Lung (tissue), 12 donors: ENCODE data around the gene RPGRIP1L. TPM values are rescaled to one million over a fixed set of nuclear protein-coding genes. Genes with fewer than 3 reads are reported as not detected.

ENCODE experiments used
- ATAC-seq: fragments of 200-7000 bp; cut with Tn5 transposase; one replicate; pipeline ENCODE4 v1.9.1; 2020; ENCODE audit warnings: moderate number of reproducible peaks; ENCODE audit not compliant: insufficient read depth, low FRiP score
- DNase-seq, 3 donors: peaks; one replicate each; pipeline ENCODE4 v3.0.0-alpha.2; 2013 to 2017
- H3K27ac ChIP-seq, 2 donors: one replicate each; pipeline ENCODE4 v1.5.1; 2013; ENCODE audit warnings: mild to moderate bottlenecking in 2 of 2, moderate library complexity in 2 of 2, control low read depth in 1 of 2, inconsistent platforms in 1 of 2, low read depth in 1 of 2, low read length in 1 of 2
- H3K27me3 ChIP-seq, 3 donors: one replicate each; pipeline ENCODE4 v1.5.1; 2013; ENCODE audit warnings: low read length in 2 of 3; ENCODE audit not compliant: control insufficient read depth in 3 of 3, insufficient read depth in 3 of 3
- H3K36me3 ChIP-seq, 4 donors: one replicate each; pipeline ENCODE4 v1.5.1; 2013; ENCODE audit warnings: low read length in 4 of 4, mild to moderate bottlenecking in 1 of 4, moderate library complexity in 1 of 4; ENCODE audit not compliant: control insufficient read depth in 4 of 4, insufficient read depth in 4 of 4
- H3K4me1 ChIP-seq, 5 donors: one replicate each; pipeline ENCODE4 v1.5.1; 2013; ENCODE audit warnings: low read length in 5 of 5, mild to moderate bottlenecking in 2 of 5, moderate library complexity in 1 of 5; ENCODE audit not compliant: control insufficient read depth in 5 of 5, insufficient read depth in 5 of 5
- H3K4me3 ChIP-seq: one replicate; pipeline ENCODE4 v1.5.1; 2013; ENCODE audit warnings: mild to moderate bottlenecking, control low read depth, moderate library complexity
- H3K9ac ChIP-seq, 2 donors: one replicate each; pipeline ENCODE4 v1.5.1; 2013; ENCODE audit warnings: low read length in 2 of 2, control low read depth in 1 of 2; ENCODE audit not compliant: insufficient read depth in 1 of 2
- H3K9me3 ChIP-seq, 4 donors: one replicate each; pipeline ENCODE4 v1.5.1; 2013; ENCODE audit warnings: low read length in 3 of 4, mild to moderate bottlenecking in 1 of 4, moderate library complexity in 1 of 4; ENCODE audit not compliant: control insufficient read depth in 4 of 4, insufficient read depth in 3 of 4
- WGBS, 2 donors: extraction: QIAGEN DNeasy Blood & Tissue Kit; methylation state at CpG; one replicate each; pipeline ENCODE4 v1.1.7; 2013; 5-methylcytosine and 5-hydroxymethylcytosine counted together
- polyA plus RNA-seq, 2 donors: library from polyadenylated mRNA; stranded (reverse); fragments of 200-250 nt; gene quantifications; one replicate each; pipeline ENCODE4 v1.2.1, GENCODE V29; 2013
- total RNA-seq, 2 donors: library from RNA; depleted of rRNA in 1 of 2; stranded (reverse); fragments of >200 nt in 1 of 2; gene quantifications; one replicate each; pipeline ENCODE4 v1.2.1, GENCODE V29; 2014 to 2021
- TF ChIP-seq, protein P1 (sequence below): IDR thresholded peaks from 2 replicates; pipeline ENCODE4 v1.5.1; 2012; ENCODE audit warnings: mild to moderate bottlenecking; ENCODE audit errors: control extremely low read depth, extremely low read depth
- donor health status: control.
- donor health status: control.
- donor health status: Bipolar disorder and iron deficiency.
- donor health status: healthy.
- donor health status: DM: yes; HTN: yes; CAD: no.

RPGRIP1L gene
- total and polyA plus RNA-seq, 4 donors: 2.2 to 17.9 (median 6.2) TPM

DNA sequence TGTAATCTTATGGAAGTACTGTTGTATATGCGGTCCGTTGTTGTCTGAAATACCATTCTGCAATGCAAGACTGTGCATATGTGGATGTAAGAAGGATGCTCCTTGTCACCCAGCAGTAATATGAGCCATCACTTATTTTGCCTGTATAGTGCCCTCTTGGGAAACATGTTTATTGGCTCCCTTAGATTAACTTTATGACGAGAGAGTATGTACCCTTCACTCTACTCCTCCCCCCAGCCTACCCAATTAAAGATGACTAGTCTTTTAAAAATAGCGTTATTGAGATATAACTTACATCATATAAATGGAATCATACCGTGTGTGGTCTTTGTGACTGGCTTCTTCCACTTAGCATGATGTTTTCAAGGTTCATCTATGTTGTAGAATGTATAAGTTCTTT is 33.9 kb upstream of the RPGRIP1L start:
- Histone ChIP-seq H3K9ac (no peak overlapping the region), H3K27me3 (no peaks in the 10 kb centered on the region), H3K36me3 (no peaks in the 10 kb centered on the region), H3K9me3 (no peaks in the 10 kb centered on the region), H3K4me1 (peaks cover 0 to 21% (median 0%) of the 10 kb centered on the region in 5 donors), H3K27ac (no peak overlapping the region), H3K4me3 (no peak overlapping the region)
- DNase-seq: no peak
- WGBS, 2 donors: 96 to 99% methylated on average over 5 of the region's 5 CpGs
- no peak for ATAC-seq
- TF ChIP-seq, protein P1, sequence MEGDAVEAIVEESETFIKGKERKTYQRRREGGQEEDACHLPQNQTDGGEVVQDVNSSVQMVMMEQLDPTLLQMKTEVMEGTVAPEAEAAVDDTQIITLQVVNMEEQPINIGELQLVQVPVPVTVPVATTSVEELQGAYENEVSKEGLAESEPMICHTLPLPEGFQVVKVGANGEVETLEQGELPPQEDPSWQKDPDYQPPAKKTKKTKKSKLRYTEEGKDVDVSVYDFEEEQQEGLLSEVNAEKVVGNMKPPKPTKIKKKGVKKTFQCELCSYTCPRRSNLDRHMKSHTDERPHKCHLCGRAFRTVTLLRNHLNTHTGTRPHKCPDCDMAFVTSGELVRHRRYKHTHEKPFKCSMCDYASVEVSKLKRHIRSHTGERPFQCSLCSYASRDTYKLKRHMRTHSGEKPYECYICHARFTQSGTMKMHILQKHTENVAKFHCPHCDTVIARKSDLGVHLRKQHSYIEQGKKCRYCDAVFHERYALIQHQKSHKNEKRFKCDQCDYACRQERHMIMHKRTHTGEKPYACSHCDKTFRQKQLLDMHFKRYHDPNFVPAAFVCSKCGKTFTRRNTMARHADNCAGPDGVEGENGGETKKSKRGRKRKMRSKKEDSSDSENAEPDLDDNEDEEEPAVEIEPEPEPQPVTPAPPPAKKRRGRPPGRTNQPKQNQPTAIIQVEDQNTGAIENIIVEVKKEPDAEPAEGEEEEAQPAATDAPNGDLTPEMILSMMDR: no peak

- TF ChIP-seq, protein P1: no peak
- ATAC-seq: no peak
- no peaks in the 10 kb centered on the region for H3K36me3 ChIP-seq
Observed at GRCh38 chr16:53736297-53736696, 32.6 kb upstream of the RPGRIP1L start.

DNA sequence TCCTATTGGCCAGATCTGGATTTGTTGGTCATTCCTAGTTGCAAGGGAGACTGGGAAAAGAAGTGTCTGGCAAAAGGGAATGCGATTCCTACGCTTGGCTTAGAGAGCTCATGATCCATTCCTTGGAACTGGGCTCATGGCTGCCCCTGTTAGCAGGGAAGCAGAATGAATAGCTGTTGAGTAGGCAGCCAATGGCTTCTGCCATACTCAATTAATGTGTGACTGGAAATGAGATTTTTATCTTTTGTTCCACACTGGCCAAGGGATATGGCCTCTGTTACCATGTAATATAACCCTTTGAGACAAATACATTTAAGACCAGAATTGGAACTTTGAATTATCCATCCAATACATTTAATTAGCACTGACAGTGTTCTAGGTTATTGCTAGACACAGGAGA is 31.2 kb upstream of the RPGRIP1L start:
- TF ChIP-seq, protein P1: no peak
- 96 to 98% methylated on average over 2 of the region's 2 CpGs for WGBS, 2 donors
- H3K27me3 ChIP-seq: no peaks in the 10 kb centered on the region
- no peak overlapping the region for H3K27ac ChIP-seq
- H3K4me1 ChIP-seq: peaks cover 0 to 17% (median 0%) of the 10 kb centered on the region in 5 donors
- no peak overlapping the region for H3K4me3 ChIP-seq
- H3K9ac ChIP-seq: no peak overlapping the region
- H3K9me3 ChIP-seq: no peaks in the 10 kb centered on the region
- DNase-seq (no peak), ATAC-seq (no peak)
- H3K36me3 ChIP-seq: no peaks in the 10 kb centered on the region

More at GRCh38 chr16:53736297-53736696, 32.6 kb upstream of the RPGRIP1L start:
- Histone ChIP-seq H3K9ac (no peak overlapping the region), H3K27ac (no peak overlapping the region), H3K27me3 (no peaks in the 10 kb centered on the region), H3K4me1 (peaks cover 0 to 18% (median 0%) of the 10 kb centered on the region in 5 donors), H3K4me3 (no peak overlapping the region), H3K9me3 (no peaks in the 10 kb centered on the region)
- 82 to 87% methylated on average over 3 of the region's 3 CpGs for WGBS, 2 donors
- DNase-seq: no peak
